SH-SY5Y (cell line): Measurements from ENCODE around the gene RAB3GAP2.

ENCODE experiments used
- GATA2 ChIP-seq: IDR thresholded peaks from 2 replicates; pipeline ENCODE4 v1.6.1; 2011; ENCODE audit warnings: mild to moderate bottlenecking, low read depth, low read length
- GATA3 ChIP-seq: IDR thresholded peaks from 2 replicates; pipeline ENCODE4 v1.6.1; 2011; ENCODE audit warnings: low read depth, mild to moderate bottlenecking, low read length, moderate library complexity

DNA sequence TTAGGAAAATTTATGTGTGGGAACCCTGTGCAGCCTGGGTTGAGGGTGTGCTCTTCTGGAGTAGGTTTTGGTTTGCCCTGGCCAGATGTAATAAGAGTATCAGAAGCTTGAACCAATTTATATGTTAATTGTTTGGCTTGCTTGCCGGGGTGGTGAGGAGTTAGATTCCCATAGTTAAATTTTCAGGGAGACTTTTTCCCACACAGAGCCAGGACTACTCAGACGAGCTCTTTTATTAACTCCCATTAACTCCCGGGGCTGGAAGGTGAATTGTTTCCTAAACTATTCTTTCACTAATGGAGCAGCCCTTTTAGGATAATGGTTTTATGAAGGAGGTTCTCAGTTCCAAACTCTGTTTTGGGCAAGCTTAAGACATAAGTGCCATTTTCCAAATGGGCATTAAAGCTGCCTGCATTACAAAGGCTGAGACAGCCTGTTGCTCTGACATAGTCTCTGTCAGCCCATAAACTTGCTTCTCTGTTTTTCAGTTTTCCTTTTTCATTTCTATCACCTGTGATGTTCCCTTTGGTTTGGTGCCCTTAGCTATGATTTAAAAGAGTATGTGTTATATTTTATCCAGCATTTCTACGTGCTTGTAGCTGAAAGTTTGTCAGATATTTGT, 18.0 kb upstream of the RAB3GAP2 start:
- TF ChIP-seq GATA2, result no peak
- TF ChIP-seq GATA3, result no peak
